HG02763 (cell line): Measurements from ENCODE around the gene YY1.
"Not testable (repeated sequence)": the region's sequence is repeated elsewhere in the genome, so short reads cannot be mapped to it uniquely, and the experiment has no call there.

Experiments
- ATAC-seq: cut with Tn5 transposase; IDR thresholded peaks from one replicate; pipeline ENCODE4 v1.9.1; 2021; ENCODE audit warnings: mild to moderate bottlenecking, moderate library complexity; ENCODE audit not compliant: unreplicated experiment

YY1 gene

DNA sequence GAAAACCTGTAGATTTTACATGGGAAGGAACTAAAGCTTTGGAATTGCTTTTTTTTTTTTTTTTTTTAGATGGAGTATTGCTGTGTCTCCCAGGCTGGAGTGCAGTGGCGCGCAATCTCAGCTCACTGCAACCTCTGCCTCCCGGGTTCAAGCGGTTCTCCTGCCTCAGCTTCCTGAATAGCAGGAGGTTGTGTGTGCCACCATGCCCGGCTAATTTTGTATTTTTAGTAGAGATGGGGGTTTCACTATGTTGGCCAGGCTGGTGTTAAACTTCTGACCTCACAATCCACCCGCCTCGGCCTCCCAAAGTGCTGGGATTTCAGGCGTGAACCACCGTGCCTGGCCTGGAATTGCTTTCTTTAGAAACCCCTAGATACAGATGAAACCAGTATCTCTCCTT is 44.5 kb downstream of the YY1 start:
- not testable (repeated sequence) for ATAC-seq

DNA sequence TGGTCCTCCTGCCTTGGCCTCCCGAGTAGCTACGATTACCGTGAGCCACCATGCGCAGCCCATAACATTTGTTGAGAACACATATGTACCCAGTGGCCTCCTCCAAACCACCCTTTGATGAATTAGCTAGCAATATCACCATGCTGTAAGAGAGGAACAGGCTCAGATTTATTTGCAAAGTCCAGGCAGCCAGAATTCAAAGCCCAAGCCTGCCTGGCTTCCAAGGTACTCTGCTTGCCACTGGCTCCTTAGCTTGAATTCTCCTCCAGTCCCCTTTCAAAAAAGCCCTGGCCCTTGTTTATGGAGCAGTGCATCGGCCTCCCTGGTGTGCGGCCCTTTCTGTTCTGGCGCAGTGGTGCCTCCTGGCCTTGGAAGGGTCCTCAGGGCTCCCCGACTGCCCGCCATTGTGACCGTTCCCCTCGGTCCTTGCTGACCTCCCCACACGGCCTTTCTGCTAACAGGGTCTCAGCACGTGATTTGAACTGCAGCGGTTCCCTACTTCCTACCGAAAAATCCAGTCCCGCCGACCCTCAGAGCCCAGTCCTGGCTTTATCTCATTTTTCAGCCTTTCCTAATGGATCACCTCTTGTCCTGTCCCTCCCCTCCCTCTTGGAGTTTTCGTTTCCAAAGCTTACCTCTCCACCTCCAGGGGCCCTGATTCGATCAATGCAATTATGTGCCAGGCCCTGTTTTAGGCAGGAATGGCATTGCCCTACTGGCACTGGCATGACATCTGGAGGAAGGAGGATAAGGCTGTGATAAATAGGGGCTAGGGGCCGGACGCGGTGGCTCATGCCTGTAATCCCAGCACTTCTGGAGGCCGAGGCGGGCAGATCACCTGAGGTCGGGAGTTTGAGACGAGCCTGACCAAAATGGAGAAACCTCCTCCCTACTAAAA is 45.3 kb downstream of the YY1 start:
- no peak for ATAC-seq

DNA sequence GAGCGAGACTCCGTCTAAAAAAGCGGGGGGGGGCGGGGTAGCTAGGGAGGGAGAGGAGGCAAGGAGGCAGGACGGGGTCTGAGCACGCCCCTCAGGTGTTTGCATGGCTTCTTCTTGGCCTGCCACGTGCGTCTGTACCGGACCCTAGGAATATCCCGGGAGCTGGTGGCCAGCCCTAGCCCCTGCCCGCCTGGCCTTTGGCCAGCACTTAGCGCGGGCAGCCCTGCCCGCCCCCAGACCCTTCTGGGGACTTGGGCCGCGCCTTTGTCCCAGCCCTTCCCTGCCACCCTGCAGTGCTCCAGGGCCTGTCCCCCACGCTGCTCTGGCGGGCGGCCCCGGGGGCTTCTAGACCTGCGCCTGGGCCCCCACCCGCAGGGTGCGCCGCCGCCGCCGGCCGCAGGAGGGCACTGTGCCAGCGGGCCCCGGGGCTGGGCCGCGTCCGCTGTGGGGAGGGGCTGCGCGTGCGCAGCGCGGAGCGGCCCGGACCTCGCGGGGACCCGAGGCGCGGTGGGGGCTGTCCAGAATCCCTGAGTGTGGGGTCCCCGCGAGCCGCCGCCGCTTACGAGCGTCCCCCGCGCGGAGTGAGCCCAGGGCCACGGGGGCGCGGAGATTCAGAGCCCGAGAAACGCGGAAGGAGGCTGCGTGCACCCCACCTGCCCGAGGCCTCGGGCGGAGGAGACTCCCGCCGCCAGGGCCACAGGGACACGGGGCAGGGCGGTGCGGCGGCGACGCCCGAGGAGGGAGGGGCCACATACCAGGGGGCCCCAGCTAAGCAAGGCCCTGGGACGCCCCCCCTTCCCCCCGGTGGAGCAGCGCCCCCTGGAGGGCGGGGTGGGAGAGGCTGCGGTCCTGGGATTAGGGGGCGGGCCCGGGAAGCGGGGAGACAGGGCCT is 46.3 kb downstream of the YY1 start:
- ATAC-seq, result peak; percentile 83

DNA sequence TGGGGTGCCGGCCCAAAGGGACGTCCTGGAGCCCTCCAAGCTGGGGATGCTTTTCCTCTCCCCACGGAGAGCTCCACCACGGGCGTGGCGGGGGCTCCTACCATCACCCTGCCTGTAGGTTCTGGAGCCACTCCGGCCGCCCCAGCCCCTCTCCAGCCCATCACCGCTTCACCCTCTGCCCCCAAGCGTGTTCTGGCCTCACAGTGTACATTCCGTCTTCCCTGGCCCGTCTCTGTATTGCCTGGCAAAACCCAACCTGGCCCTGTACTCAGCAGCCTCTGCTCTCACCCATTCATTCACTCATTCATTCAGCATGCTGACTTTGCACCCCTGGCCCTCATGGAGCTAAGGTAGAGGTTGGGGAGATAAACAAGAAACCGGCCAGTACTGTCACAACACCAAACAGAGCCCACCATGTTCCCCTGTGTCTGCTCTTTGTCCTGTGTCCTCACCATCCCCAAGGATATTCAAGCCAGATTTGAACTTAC is 47.0 kb downstream of the YY1 start:
- no peak for ATAC-seq

DNA sequence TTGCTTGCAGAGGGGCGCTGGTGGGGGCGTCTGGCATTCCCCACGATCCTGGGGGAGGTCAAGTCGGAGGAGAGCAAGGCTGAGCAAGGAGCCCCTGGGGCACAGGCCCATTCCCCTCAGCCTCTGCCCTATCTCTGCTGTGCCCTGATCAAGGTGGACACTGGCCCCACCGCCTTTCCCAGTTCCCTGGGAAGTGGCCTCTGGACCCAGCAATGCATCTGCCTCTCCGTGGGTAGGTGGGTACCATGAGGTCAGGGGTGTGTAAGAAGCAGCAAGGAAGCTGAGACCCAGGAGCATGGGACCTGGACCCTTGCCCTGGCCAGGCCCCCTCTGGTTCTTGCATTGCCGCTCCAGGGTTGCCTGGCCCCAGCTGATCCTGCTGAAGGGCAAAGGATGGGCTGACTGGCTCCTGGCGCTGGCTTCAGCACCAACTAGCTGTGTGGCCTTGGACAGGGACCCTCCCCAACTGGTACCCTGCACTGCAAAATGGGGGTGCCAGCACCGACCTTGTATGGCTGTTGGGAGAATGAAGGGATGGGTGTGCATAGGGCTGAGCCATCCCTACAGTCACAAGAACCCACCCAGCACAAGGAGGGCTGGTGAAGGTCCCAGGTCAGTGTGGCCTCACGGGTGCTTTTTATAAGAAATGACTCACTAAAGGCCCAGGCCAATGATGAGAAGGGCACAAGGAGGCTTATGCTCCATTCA is 47.7 kb downstream of the YY1 start:
- ATAC-seq, result no peak

DNA sequence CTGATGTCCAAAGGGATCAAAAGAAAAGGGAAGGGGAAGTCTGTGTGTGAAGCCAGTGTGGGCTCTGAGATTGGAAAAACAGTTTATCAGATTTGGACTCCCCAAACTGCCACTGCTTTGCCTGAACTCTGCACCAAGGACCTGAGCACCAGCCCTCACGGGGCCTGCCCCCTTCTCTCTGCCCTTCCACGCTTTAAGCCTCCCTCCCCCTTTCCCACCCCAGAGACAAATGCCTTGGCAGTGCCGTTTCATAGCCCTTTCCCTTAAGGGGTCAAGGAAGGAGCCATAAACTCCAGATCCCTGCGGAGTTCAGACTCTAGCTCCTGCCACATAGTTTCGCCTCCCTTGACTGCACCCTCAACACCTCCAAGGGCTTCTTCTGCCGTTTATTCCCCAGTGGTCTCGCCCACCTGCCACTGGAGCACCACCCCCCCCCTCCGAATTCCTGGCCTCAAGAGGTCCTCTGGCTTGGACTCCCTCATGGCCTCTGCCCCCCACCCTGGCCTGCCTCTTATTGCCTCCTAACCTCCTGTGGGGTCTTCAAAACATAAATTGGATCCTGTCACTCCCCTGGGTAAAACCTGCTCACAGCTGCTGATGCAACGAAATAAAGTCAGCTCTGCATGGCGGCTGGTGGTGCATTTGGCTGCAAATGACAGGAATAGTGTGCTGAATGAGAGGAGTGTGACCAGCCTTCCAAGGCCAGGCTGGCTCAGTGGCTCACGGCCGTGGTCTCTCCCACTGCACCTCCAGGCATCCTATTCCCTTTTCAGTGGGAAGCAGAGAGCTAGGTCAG is 48.5 kb downstream of the YY1 start:
- ATAC-seq, result no peak

DNA sequence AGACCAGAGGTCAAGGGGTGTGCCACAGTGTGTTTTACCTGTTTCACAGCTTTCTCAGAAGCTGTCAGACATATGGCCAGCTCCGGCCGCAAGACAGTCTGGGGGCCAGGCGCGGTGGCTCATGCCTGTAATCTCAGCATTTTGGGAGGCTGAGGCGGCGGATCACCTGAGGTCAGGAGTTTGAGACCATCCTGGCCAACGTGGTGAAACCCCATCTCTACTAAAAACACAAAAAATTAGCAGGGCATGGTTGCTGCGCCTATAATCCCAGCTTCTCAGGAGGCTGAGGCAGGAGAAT is 49.0 kb downstream of the YY1 start:
- not testable (repeated sequence) for ATAC-seq

DNA sequence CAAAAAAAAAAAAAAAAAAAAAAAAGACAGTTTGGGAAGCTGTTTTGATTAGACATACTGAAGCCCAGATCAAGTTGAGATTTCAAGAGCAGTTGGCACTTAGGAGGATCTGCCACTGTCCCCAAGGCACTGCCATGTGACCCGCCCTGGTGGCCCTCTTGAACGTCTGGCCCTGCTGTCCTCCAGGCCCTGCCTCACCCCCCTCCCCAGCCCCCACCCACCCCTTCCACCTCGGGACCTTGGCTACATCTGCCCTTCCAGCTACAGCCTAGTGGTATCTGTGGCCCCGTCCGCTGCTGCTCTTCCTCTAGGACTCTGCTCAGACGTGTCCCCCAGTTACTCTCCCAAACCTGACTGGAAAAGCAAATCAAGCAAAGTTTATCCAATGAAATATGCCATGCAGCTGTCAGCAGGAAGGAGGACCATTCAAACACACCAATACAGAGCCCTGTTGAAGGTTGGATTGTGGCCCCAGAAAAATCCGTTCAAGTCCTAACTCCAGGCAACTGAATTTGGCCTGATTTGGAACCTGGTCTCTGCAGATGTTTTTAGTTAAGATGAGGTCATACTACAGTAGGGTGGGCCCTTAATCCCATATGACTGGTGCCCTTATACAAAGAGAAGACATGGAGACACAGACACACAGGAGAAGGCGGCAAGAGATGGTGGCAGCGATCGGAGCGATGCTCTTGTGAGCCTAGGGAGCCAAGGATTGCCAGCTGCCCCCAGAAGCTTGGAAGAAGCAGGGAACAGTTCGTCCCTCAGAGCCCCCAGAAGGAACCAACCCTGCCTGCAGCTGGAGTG is 49.6 kb downstream of the YY1 start:
- no peak for ATAC-seq

DNA sequence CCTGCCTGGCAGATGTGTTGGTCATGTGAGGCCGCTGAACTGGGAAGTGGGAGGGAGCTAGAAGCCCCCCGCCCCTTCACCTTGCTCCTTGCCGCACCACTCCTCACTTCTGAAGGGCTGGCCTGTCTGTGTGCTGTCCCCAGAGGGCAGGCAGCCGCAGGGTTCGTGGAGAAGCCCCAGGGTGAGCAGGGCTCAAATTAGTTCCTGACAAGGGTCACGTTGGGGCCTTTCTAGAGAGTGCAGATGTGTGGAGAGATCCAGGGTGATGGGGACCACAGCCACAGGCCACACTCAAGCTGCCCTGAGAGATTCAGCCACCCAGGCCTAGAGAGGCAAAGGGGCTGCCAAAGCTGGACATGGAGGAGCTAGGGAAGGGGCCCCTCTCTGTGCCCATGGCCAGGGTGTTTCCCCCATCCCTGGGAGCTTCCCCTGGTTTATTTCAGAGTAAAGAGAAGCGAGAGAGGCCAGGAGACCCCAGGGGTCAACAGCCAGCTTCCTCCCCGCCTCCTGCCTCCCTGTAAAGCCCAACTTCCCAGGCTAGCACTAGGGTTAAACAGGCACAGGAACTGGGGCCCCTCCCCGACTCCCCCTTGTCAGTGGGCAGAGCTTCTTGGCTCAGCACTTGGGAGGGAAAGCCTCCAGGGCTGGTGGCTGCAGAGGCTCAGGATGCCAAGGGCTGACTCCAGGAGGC is 51.1 kb downstream of the YY1 start:
- ATAC-seq, result no peak

DNA sequence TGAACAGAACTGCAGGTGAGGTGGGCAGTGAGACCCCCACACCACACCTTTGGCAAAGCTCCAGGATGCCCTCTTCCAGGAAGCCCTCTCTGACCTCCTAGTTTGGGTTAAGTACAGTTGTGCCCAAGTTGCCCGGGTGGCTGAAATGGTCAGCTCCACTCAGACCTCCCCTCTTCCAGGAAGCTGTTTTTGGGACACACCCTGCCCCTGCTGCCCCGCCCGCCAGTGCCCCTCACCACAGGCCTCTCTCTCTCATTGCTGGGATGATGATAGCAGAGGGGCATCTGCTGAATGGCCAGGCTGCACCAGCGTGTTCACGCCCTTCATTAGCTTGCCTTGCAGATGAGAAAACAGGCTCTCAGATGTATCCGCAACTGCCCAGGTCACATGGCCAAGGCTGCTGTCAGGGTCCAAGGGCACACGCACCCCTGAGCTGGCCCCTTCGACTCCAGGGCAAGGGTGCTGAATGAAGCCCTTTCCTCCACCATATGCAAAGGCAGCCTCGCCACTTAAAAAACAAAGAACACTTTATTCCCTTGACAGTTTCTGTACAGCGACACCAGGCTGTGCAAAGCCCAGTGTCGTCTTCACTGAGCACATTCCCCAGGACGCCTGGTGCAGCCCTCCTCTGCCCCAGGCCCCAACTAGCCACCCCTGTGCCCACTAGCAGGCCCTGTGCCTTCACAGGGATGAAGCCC is 51.8 kb downstream of the YY1 start:
- no peak for ATAC-seq

DNA sequence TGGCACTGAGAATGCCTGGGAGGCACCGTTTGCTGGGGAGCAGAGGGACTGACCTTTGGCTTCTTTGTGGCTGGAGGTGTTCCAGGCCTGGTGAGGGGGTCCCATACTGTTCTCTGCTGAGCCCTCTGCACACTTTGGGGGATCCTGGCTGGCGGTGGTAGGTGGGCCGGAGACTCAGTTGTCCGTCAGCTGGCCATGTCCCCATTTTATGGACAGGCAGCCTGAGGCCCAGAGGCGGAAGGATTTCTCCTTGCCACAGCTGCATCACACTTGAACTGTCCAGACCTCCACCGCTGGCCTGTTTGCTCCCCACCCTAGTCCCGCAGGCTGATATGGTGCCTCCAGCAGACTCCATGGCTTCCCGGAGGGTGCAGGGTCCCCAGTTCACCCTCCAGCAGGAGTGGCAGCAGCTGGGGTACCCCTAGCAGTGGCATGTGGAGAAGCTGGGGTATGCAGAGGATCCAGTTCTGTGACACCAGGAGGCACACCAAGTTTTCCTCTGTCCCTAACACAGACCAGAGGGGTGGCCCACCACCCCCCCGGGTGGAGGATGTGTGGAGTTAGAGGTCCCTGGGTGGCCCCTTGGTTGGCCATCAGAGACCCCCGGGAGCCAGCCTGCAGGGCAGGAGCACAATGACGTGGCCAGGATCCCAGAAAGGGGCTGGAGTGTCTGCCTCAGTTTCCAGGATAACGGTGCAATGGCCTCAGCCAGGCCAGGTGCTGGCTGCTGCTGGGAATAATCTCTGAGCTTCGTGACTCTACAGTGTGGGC is 52.5 kb downstream of the YY1 start:
- ATAC-seq, result no peak

DNA sequence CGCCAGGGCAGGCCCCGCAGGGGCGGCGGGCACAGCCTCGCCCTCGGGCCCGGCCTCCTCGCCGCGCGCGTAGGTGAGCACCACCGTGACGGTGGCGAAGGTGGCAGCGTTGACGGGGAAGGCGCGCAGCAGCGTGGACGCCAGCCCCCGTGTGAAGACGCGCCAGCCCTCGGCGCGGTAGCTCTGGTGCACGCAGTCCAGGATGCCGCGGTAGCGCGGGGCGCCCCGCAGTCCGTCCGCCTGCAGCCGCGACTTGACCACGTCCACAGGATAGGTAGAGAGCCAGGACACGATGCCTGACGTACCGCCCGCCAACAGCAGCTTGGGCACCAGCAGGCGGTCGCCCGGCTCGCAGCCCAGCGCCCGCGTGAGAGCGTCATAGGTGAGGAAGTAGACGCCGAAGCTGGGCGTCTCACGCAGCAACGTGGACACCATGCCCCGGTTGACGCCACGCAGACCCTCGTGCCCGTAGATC is 53.4 kb downstream of the YY1 start:
- ATAC-seq, result no peak

DNA sequence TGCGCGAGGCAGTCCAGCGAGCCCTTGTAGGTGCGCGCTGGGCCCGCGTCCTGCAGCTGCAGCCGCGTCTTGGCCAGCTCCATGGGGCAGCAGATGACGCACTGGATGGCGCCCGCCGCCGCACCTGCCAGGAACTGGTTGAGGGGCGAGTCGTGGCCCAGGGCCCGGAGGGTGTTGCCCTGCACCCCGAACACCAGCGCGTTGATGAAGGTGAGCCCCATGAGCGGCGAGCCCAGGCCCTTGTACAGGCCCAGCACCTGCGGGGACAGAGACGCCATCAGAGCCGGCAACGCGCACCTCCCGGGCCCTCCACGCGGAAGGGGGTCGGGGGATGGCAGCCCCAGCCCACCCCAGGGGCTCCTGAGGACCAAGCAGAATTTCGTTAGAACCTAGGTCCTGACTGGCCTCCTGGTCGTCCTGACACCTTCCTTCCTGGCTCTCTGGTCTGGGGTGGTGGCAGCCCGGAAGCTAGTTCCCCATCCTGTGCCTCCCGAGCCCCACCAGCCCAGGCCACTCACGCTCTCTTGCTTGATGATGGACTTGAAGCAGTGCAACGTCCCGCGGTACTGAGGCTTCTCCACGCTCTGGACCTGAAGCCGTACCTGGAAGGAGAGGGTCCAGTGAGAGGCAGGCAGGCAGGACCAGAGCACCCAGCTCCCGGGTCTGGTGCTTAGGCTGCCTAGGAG is 54.0 kb downstream of the YY1 start:
- ATAC-seq, result no peak

DNA sequence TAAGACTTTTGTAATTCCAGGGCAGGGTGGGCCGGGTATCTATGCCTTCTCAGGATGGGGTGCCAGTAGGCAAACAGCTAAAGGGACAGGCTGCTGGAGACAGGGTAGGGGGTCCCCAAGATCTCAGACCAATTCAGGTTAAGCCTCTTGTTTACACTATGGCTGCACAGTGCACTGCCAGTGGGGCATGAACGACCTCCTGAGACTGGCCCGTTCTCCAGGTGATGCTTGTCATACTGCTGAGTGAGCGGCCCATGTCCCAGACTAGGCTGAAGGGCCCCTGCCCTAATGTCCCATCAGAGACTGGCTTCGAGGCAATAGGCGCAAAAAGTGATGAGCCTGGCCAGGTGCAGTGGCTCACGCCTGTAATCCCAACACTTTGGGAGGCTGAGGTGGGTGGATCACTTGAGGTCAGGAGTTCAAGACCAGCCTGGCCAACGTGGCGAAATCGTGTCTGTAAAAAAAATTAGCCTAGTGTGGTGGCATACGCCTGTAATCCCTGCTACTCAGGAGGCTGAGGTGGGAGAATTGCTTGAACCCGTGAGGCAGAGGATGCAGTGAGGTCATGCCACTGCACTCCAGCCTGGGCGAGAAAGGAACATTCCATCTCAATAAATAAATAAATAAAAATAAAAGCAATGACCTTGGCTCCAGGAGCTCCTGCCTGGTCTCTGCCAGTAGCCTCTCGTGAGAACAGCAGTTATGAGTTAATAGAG is 54.7 kb downstream of the YY1 start:
- ATAC-seq, result no peak

DNA sequence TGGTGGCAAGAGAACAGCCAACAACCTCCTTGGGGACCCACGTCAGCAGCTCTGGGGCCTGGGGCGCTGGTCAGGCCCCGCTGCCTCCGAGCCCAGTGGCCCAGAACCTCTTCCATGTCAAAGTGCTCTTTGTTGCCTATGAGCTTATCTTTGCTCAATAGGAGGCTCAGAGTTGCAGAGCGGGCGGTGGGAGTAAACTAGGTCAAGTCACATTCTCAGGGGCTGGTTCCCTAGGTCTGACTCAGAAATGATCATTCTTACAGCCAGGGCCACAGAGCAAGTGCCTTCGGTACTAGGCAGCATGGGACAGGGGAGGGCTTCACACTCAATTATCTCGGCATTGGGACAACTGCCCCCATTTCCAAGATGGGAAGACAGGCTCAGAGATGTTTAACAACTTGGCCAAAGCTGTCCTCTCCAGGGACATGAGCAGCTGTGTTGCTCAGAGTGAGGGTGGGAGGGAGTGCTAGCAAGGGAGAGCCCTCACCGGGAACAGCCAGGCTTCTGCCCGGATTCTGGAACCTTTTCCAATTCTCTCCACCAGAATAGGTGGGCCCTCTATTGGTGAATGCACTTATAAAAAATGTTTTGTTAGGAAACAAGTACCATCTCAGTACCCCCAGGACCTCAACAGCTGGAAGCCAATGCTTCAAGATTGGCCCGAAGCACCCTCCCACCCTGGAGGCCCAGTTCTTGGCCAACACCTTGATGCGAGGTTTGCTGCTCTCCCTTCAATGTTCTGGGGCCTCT is 55.4 kb downstream of the YY1 start:
- no peak for ATAC-seq

DNA sequence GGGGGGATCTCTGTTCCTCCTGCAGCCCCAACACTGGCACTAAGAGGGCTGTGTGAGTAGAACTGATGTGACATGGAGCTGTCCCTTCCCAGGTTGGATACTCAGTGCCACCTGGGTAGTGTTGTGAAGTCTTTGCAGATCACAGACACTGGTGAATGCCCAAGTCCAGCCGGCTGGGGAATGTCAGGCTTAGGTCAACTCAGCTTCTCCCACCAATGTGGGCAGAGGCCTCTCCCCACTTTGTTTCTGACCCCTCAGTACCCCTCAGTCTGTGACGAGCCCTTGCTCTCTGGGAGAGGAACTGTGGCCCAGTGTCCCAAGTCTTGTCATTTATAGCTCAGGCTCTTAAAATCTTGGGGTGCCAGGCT is 56.0 kb downstream of the YY1 start:
- ATAC-seq, result no peak
